ENCODE results near the gene PLXDC2. TPM values are rescaled to one million over a fixed set of nuclear protein-coding genes. Genes with fewer than 3 reads are reported as not detected.

Gene PLXDC2
- total and polyA plus RNA-seq, 2 experiments from 2014 or later, result 13.5 to 19.4 TPM

- H3K27ac Mint-ChIP-seq, result 0 out of 2 replicates have a peak overlapping the region, but pooled peaks have one; percentile 4
- no peaks in the 10 kb centered on the region for H3K27me3 ChIP-seq (ENCODE audit: insufficient read depth)
- TF ChIP-seq EZH2phosphoT487 (IDR thresholded peaks at IDR 0.05; ENCODE audit: unreplicated experiment) (no peak), JUNB (IDR thresholded peaks at IDR 0.05; ENCODE audit: unreplicated experiment) (no peak), ETS1 (IDR thresholded peaks at IDR 0.05) (no peak), ZNF331 (CRISPR knock-in tag; IDR thresholded peaks at IDR 0.05; ENCODE audit: low read depth) (no peak), NANOG (IDR thresholded peaks at IDR 0.05; ENCODE audit: borderline replicate concordance) (no peak), STAT1 (IDR thresholded peaks at IDR 0.05; ENCODE audit: unreplicated experiment) (no peak), REST (IDR thresholded peaks at IDR 0.05; ENCODE audit: unreplicated experiment) (no peak), ZNF114 (CRISPR knock-in tag; IDR thresholded peaks at IDR 0.05) (no peak), CREB1 (CRISPR knock-in tag; IDR thresholded peaks at IDR 0.05; ENCODE audit: low read depth) (no peak)
- no peak overlapping the region for H3K27ac ChIP-seq (ENCODE audit: low read depth)
- H3K79me2 ChIP-seq (replicated peaks; ENCODE audit: insufficient read depth), result peaks cover 84% of the 10 kb centered on the region
- H3F3A ChIP-seq (replicated peaks; ENCODE audit: low read depth), result no peaks in the 10 kb centered on the region
- no peaks in the 10 kb centered on the region for H3K36me3 ChIP-seq (ENCODE audit: insufficient read depth)
- peak overlapping the region; percentile 10 for H3K4me2 ChIP-seq
- ATAC-seq, result peak; percentile 68
- H3K36me3 Mint-ChIP-seq (ENCODE audit: low read depth), result peaks cover 5% of the 10 kb centered on the region; the same call in 2 of the 3 replicates
- H3K9me3 Mint-ChIP-seq, result no peaks in the 10 kb centered on the region; the same call in 2 of the 3 replicates
- no peak overlapping the region for H2AFZ ChIP-seq
- H3K4me1 ChIP-seq (ENCODE audit: insufficient read depth), result peaks cover 48% of the 10 kb centered on the region
- H3K9me2 ChIP-seq (ENCODE audit: insufficient read depth), result no peaks in the 10 kb centered on the region
- DNase-seq (ENCODE audit: low spot score), result no peak
- H3K4me3 Mint-ChIP-seq, result peak overlapping the region; percentile 21
- H3K4me1 Mint-ChIP-seq, result peaks cover 59% of the 10 kb centered on the region
- H3K27me3 Mint-ChIP-seq (ENCODE audit: insufficient read depth, low read depth, poor library complexity), result peaks cover 2% of the 10 kb centered on the region
- no peaks in the 10 kb centered on the region for H4K20me1 ChIP-seq (replicated peaks; ENCODE audit: insufficient read depth)
- H3K4me3 ChIP-seq, result peak overlapping the region; percentile 14
These were observed 27.3 kb downstream of the PLXDC2 start for GRCh38 chr10:19843487-19843886.

- H3K79me2 ChIP-seq (replicated peaks; ENCODE audit: insufficient read depth), result peaks cover 86% of the 10 kb centered on the region
- H3K27me3 ChIP-seq (ENCODE audit: insufficient read depth), result no peaks in the 10 kb centered on the region
- no peak overlapping the region for H2AFZ ChIP-seq
- H3K36me3 ChIP-seq (ENCODE audit: insufficient read depth), result no peaks in the 10 kb centered on the region
- H3K27ac Mint-ChIP-seq, result peak overlapping the region; percentile 26; the same call in 1 of the 2 replicates
- no peak for DNase-seq (ENCODE audit: low spot score)
- H3K27ac ChIP-seq (ENCODE audit: low read depth), result no peak overlapping the region
- no peak for ATAC-seq
- H4K20me1 ChIP-seq (replicated peaks; ENCODE audit: insufficient read depth), result no peaks in the 10 kb centered on the region
- peaks cover 41% of the 10 kb centered on the region for H3K4me1 ChIP-seq (ENCODE audit: insufficient read depth)
- H3K4me1 Mint-ChIP-seq, result peaks cover 55% of the 10 kb centered on the region
- H3F3A ChIP-seq (replicated peaks; ENCODE audit: low read depth), result no peaks in the 10 kb centered on the region
- TF ChIP-seq NANOG (IDR thresholded peaks at IDR 0.05; ENCODE audit: borderline replicate concordance) (no peak), EZH2 (IDR thresholded peaks at IDR 0.05; ENCODE audit: low read depth, unreplicated experiment) (no peak)
- peaks cover 5% of the 10 kb centered on the region; the same call in 2 of the 3 replicates for H3K36me3 Mint-ChIP-seq (ENCODE audit: low read depth)
- no peak overlapping the region for H3K4me2 ChIP-seq
- H3K9me3 Mint-ChIP-seq, result no peaks in the 10 kb centered on the region; the same call in 2 of the 3 replicates
- no peak overlapping the region for H3K4me3 ChIP-seq
- no peak overlapping the region for H3K4me3 Mint-ChIP-seq
- H3K9me2 ChIP-seq (ENCODE audit: insufficient read depth), result no peaks in the 10 kb centered on the region
- H3K27me3 Mint-ChIP-seq (ENCODE audit: insufficient read depth, low read depth, poor library complexity), result peaks cover 2% of the 10 kb centered on the region
These were observed 29.5 kb downstream of the PLXDC2 start for GRCh38 chr10:19845503-19846368.
